GM21423 (cell line): ENCODE data around the gene ARHGAP24.

ENCODE experiments used
- ATAC-seq: cut with Tn5 transposase; IDR thresholded peaks from one replicate; pipeline ENCODE4 v1.9.1; 2021; ENCODE audit warnings: mild to moderate bottlenecking, moderate library complexity; ENCODE audit not compliant: unreplicated experiment

The ARHGAP24 gene

GRCh38 chr4:86043755-86044592, 569.0 kb downstream of the ARHGAP24 start:
- no peak for ATAC-seq

DNA sequence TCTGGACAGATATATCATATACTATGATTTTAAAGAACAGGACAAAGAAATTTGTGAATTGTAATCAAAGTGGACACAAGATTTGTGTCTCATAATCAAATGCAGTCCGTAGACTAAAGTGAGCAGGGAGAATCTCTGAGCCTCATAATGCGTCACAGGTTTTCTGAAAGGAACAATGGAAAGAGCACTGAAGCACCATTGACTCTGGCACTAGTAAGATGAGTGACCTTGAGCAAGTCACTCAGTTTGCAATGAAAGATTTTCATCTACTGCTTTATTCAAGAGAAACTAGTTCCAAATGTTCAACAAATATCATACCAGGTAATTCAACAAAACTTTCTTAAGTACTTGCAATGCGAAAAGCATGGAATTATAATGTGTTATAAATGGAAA, 569.6 kb downstream of the ARHGAP24 start:
- no peak for ATAC-seq

GRCh38 chr4:86048426-86048825, 573.5 kb downstream of the ARHGAP24 start:
- ATAC-seq: no peak

- ATAC-seq: no peak
These were observed 575.5 kb downstream of the ARHGAP24 start for GRCh38 chr4:86050496-86050895.
